RWPE2 (cell line): ENCODE data around the gene CPNE6.
"Not testable (repeated sequence)": the region's sequence is repeated elsewhere in the genome, so short reads cannot be mapped to it uniquely, and the experiment has no call there.

Experiments used
- ATAC-seq: fragments of 200-7000 bp; cut with Tn5 transposase; 3 replicates; pipeline ENCODE4 v1.9.1; 2021; ENCODE audit warnings: low read depth
- DNase-seq: peaks from one replicate; pipeline ENCODE4 v3.0.0-alpha.2; 2020; ENCODE audit warnings: low spot score
- H3K27ac ChIP-seq: fragments of 450-650 bp; 2 replicates; pipeline ENCODE4 v1.5.1; 2017; ENCODE audit warnings: mild to moderate bottlenecking; ENCODE audit not compliant: poor library complexity, severe bottlenecking
- H3K27me3 ChIP-seq: fragments of 250-450 bp; sonication (Bioruptor Pico); 2 replicates; pipeline ENCODE4 v1.5.1; 2021; ENCODE audit warnings: mild to moderate bottlenecking, moderate library complexity; ENCODE audit not compliant: insufficient read depth, poor library complexity, severe bottlenecking
- H3K36me3 ChIP-seq: fragments of 250-450 bp; sonication (Bioruptor Pico); 2 replicates; pipeline ENCODE4 v1.5.1; 2020; ENCODE audit warnings: low read depth, mild to moderate bottlenecking, moderate library complexity
- H3K4me1 ChIP-seq: fragments of 250-450 bp; sonication (Bioruptor Pico); 2 replicates; pipeline ENCODE4 v1.5.1; 2021; ENCODE audit warnings: mild to moderate bottlenecking, moderate library complexity; ENCODE audit not compliant: insufficient read depth, poor library complexity, severe bottlenecking
- H3K4me3 ChIP-seq: fragments of 250-450 bp; sonication (Bioruptor Pico); 2 replicates; pipeline ENCODE4 v1.5.1; 2021; ENCODE audit warnings: mild to moderate bottlenecking, moderate library complexity; ENCODE audit not compliant: severe bottlenecking
- H3K9me3 ChIP-seq: fragments of 250-450 bp; sonication (Bioruptor Pico); 2 replicates; pipeline ENCODE4 v1.5.1; 2021; ENCODE audit warnings: mild to moderate bottlenecking, moderate library complexity; ENCODE audit not compliant: severe bottlenecking
- TF ChIP-seq, protein P1 (sequence below): fragments of 450-650 bp; IDR thresholded peaks from one replicate; pipeline ENCODE4 v1.5.1; 2017; ENCODE audit warnings: mild to moderate bottlenecking, moderate library complexity; ENCODE audit not compliant: poor library complexity, severe bottlenecking

CPNE6 gene

DNA sequence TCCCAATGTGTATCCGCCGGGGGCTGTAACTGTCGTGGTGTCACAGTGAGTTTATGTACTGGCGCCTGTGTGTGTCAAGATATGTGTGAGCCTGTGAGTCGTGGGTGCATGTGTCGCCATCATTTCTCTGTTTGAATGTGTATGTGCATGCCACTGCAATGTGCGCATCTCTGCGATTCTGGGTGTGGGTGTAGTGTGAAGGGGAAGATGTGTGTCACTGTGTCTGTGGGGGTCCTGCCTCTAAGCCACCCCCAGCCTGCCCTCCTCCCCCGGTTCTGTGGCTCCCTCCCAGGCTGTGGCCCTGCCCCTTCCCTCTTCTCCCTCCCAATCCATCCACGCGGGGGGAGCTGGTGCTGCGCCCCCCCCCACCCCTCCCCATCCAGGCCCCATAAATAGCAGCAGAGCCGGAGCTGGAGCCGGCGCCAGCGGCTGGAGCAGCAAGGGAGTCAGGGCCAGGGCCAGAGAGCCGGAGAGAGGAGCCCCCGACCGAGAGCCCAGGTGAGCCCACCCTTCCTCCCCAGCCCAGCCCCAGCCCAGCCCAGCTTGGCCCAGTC is at the start of gene CPNE6:
TSS of gene CPNE6 (plus strand) at position 419 of the 554 bp plus-strand sequence. CDS start 1,375 bp downstream, outside the sequence.
- no peaks in the 10 kb centered on the region for H3K27me3 ChIP-seq
- no peak within 1 kb of the TSS for H3K4me3 ChIP-seq
- no peaks in the 10 kb centered on the region for H3K9me3 ChIP-seq
- DNase-seq, result peak; percentile 51
- no peak for ATAC-seq
- H3K4me1 ChIP-seq, result no peaks in the 10 kb centered on the region
- TF ChIP-seq, protein P1, sequence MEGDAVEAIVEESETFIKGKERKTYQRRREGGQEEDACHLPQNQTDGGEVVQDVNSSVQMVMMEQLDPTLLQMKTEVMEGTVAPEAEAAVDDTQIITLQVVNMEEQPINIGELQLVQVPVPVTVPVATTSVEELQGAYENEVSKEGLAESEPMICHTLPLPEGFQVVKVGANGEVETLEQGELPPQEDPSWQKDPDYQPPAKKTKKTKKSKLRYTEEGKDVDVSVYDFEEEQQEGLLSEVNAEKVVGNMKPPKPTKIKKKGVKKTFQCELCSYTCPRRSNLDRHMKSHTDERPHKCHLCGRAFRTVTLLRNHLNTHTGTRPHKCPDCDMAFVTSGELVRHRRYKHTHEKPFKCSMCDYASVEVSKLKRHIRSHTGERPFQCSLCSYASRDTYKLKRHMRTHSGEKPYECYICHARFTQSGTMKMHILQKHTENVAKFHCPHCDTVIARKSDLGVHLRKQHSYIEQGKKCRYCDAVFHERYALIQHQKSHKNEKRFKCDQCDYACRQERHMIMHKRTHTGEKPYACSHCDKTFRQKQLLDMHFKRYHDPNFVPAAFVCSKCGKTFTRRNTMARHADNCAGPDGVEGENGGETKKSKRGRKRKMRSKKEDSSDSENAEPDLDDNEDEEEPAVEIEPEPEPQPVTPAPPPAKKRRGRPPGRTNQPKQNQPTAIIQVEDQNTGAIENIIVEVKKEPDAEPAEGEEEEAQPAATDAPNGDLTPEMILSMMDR, result no peak
- no peaks in the 10 kb centered on the region for H3K36me3 ChIP-seq
- no peak within 1 kb of the TSS for H3K27ac ChIP-seq

DNA sequence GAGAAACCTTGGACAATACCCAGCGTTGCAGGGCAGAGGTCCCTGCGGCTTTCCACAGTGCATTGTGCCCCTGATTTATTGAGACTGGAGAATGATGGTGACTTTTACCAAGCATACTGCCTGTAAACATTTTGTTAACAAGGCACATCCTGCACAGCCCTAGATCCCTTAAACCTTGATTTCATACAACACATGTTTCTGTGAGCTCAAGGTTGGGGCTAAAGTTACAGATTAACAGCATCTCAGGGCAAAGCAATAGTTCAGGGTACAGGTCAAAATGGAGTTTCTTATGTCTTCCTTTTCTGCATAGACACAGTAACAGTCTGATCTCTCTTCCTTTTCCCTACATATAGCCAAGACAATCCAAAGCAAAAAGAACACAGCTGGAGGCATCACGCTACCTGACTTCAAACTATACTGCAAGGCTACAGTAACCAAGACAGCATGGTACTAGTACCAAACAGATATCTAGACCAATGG is 46.4 kb upstream of the CPNE6 start:
- H3K4me3 ChIP-seq, H3K9me3 ChIP-seq, H3K36me3 ChIP-seq, H3K4me1 ChIP-seq, H3K27ac ChIP-seq, DNase-seq, ATAC-seq: not testable (repeated sequence)
- H3K27me3 ChIP-seq, result peaks cover 14% of the 10 kb centered on the region

DNA sequence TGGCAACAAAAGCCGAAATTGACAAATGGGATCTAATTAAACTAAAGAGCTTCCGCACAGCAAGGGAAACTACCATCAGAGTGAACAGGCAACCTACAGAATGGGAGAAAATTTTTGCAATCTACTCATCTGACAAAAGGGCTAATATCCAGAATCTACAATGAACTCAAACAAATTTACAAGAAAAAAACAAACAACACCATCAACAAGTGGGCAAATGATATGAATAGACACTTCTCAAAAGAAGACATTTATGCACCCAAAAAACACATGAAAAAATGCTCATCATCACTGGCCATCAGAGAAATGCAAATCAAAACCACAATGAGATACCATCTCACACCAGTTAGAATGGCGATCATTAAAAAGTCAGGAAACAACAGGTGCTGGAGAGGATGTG is 41.7 kb upstream of the CPNE6 start:
- not testable (repeated sequence) for H3K27ac ChIP-seq, H3K4me1 ChIP-seq, ATAC-seq, H3K9me3 ChIP-seq, H3K4me3 ChIP-seq, DNase-seq, H3K36me3 ChIP-seq
- H3K27me3 ChIP-seq, result peaks cover 11% of the 10 kb centered on the region

DNA sequence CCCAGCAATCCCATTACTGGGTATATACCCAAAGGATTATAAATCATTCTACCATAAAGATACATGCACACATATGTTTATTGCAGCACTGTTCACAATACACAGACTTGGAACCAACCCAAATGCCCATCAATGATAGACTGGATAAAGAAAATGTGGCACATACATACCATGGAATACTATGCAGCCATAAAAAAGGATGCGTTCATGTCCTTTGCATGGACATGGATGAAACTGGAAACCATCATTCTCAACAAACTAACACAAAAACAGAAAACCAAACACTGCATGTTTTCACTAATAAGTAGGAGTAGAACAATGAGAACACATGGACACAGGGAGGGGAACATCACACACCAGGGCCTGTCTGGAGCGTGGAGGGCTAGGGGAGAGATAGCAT is 40.0 kb upstream of the CPNE6 start:
- DNase-seq, H3K36me3 ChIP-seq, H3K9me3 ChIP-seq, H3K4me3 ChIP-seq, ATAC-seq, H3K27ac ChIP-seq, H3K4me1 ChIP-seq, H3K27me3 ChIP-seq: not testable (repeated sequence)

DNA sequence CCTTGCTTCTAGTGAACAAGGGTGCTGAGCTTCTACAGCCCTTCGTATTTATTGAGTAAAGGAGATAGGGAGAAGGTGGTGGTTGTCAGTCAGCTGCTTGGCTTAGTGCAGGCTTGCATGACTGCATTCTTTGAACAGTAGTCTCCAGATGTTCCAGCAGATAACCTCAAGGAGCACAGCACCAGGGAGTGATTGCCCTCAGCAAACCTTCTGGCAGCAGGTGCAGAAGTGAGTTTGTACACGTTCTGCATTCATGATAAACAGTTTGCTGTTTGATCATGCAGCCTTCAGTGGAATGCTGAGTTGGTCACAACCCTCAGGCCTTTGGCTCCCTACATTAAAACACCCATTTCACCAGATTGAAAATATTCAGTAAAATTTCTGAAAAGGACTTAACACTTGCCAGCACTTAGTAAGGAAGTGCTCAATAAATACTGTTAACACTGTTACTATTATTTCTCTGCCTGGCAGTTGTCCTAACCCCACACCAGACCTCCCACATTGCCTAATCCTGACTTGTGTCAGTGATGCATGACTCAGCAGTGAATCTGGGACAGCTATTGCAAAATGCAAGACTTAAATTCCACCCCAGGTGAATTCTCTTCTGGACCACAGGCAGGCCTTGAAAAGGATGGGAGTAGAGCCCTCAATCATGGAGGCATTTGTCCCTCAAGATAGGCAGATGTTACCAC is 38.5 kb upstream of the CPNE6 start:
- H3K27ac ChIP-seq, result no peak overlapping the region
- H3K27me3 ChIP-seq, result no peaks in the 10 kb centered on the region
- H3K4me1 ChIP-seq, result peaks cover 4% of the 10 kb centered on the region
- TF ChIP-seq, protein P1, result no peak
- H3K36me3 ChIP-seq, result no peaks in the 10 kb centered on the region
- no peak overlapping the region for H3K4me3 ChIP-seq
- DNase-seq (no peak), ATAC-seq (peak; percentile 19; the same call in 2 of the 3 replicates)
- H3K9me3 ChIP-seq, result peaks cover 2% of the 10 kb centered on the region

DNA sequence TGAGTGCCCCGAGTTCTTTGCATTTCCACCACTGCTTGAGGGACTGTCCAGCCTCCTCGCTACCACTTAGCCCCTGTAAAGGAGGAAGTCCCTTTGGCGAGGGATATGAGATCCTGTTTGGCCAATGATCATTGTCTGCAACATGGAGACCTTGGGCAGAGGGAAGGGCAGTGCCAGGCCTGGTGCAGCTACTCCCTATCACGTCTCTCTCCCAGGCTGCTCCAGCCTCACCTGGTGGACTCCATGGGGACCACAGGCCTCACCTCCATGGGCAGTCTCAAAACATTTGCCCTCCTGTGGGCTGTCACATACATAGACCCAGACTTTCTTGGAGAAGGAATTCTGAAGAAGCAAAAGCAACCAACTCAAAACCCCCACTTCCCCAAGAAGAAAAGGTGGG is 35.6 kb upstream of the CPNE6 start:
- not testable (repeated sequence) for DNase-seq, H3K9me3 ChIP-seq, H3K4me1 ChIP-seq, H3K27me3 ChIP-seq, H3K36me3 ChIP-seq
- peak; percentile 37 for ATAC-seq
- Histone ChIP-seq H3K4me3 (peak overlapping the region; percentile 40), H3K27ac (peak overlapping the region; percentile 22)
